NCI-H1930 (cell line): Measurements from ENCODE around the gene CRIP1.
A peak's percentile ranks its signal among the peaks of the same experiment; 100 is the strongest.

Source experiments
- DNase-seq, 2 experiments: peaks; one replicate each; lab custom pipeline; 2025; lab: John Stamatoyannopoulos, UW

CRIP1 gene

GRCh38 chr14:105480807-105481801, 5.6 kb upstream of the CRIP1 start:
- peak; percentile 61 to 88 for DNase-seq

- DNase-seq, result peak; percentile 69 to 70
Observed at GRCh38 chr14:105481886-105482457, 4.7 kb upstream of the CRIP1 start.

GRCh38 chr14:105482486-105483110, 4.1 kb upstream of the CRIP1 start:
- no peak for DNase-seq

GRCh38 chr14:105483300-105484068, 3.2 kb upstream of the CRIP1 start:
- DNase-seq, result no peak

- DNase-seq, result no peak
Observed at GRCh38 chr14:105484069-105484996, 2.4 kb upstream of the CRIP1 start.

GRCh38 chr14:105484997-105485393, 1.7 kb upstream of the CRIP1 start:
- no peak for DNase-seq

- peak; percentile 63 to 69 for DNase-seq
Observed at GRCh38 chr14:105485739-105486162, 935 bp upstream of the CRIP1 start.

GRCh38 chr14:105486974-105487448, 325 bp downstream of the CRIP1 start:
- peak; percentile 36 to 69 for DNase-seq

GRCh38 chr14:105487449-105487985, 831 bp downstream of the CRIP1 start:
- no peak for DNase-seq

GRCh38 chr14:105487986-105488777, 1.5 kb downstream of the CRIP1 start:
- no peak for DNase-seq

- DNase-seq, result no peak
Observed at GRCh38 chr14:105488781-105489541, 2.3 kb downstream of the CRIP1 start.

- DNase-seq, result peak; percentile 70
Observed at GRCh38 chr14:105489542-105490266, 3.0 kb downstream of the CRIP1 start.

GRCh38 chr14:105490267-105490571, 3.5 kb downstream of the CRIP1 start:
- no peak for DNase-seq

- DNase-seq, result peak; percentile 100
Observed at GRCh38 chr14:105490572-105491365, 4.1 kb downstream of the CRIP1 start, which contains the start of gene TEDC1. TSS of gene TEDC1 (plus strand) at chr14:105491246. CDS start at chr14:105491376, 130 bp downstream.

GRCh38 chr14:105491366-105491973, 4.8 kb downstream of the CRIP1 start:
- peak; percentile 34 to 42 for DNase-seq

GRCh38 chr14:105492031-105492970, 5.6 kb downstream of the CRIP1 start:
- DNase-seq, result no peak
